ENCODE results near the gene RMND5A.

- TF ChIP-seq CTCF (IDR thresholded peaks at IDR 0.05) = no peak
- TF ChIP-seq ZFX (IDR thresholded peaks at IDR 0.05; ENCODE audit: borderline replicate concordance) = no peak
Measured at GRCh38 chr2:86768189-86768949, 48.3 kb downstream of the RMND5A start.
